Measurements from ENCODE around the gene LNP1.
A peak's percentile ranks its signal among the peaks of the same experiment; 100 is the strongest.

LNP1 gene

GRCh38 chr3:100403362-100404249 lies 2.3 kb downstream of the LNP1 start:
- Histone ChIP-seq H3K4me2 (ENCODE audit: low read length) (peak overlapping the region; percentile 88), H3K4me1 (ENCODE audit: low read length) (peaks cover 22% of the 10 kb centered on the region), H3K9me3 (ENCODE audit: insufficient read depth, low read length) (peaks cover 12% of the 10 kb centered on the region), H2AFZ (ENCODE audit: low read depth, low read length) (no peak overlapping the region), H3K27ac (ENCODE audit: low read length) (no peak overlapping the region), H4K20me1 (ENCODE audit: insufficient read depth, low read length) (peaks cover 11% of the 10 kb centered on the region), H3K4me3 (ENCODE audit: low read length) (peak overlapping the region; percentile 84), H3K27me3 (ENCODE audit: low read depth, low read length) (no peaks in the 10 kb centered on the region), H3K79me2 (ENCODE audit: low read length) (peaks cover 62% of the 10 kb centered on the region), H3K9ac (ENCODE audit: low read length) (peak overlapping the region; percentile 89), H3K36me3 (replicated peaks; ENCODE audit: low read depth, low read length) (peaks cover 38% of the 10 kb centered on the region)
- TF ChIP-seq CTCF (IDR thresholded peaks at IDR 0.05; ENCODE audit: low read depth, low read length) (no peak), EZH2phosphoT487 (IDR thresholded peaks at IDR 0.05; ENCODE audit: low read depth) (no peak)

- H4K20me1 ChIP-seq (ENCODE audit: insufficient read depth, low read length) = peaks cover 11% of the 10 kb centered on the region
- H3K79me2 ChIP-seq (ENCODE audit: low read length) = peaks cover 61% of the 10 kb centered on the region
- H3K9ac ChIP-seq (ENCODE audit: low read length) = no peak overlapping the region
- no peak overlapping the region for H3K27ac ChIP-seq (ENCODE audit: low read length)
- peak overlapping the region; percentile 88; the same call in 1 of the 2 replicates for H3K4me2 ChIP-seq (ENCODE audit: low read length)
- H3K4me1 ChIP-seq (ENCODE audit: low read length) = peaks cover 19% of the 10 kb centered on the region
- peaks cover 42% of the 10 kb centered on the region for H3K36me3 ChIP-seq (replicated peaks; ENCODE audit: low read depth, low read length)
- H3K4me3 ChIP-seq (ENCODE audit: low read length) = peak overlapping the region; percentile 84
- no peak for TF ChIP-seq EZH2phosphoT487 (IDR thresholded peaks at IDR 0.05; ENCODE audit: low read depth)
- TF ChIP-seq CTCF (IDR thresholded peaks at IDR 0.05; ENCODE audit: low read depth, low read length) = no peak
- peaks cover 12% of the 10 kb centered on the region for H3K9me3 ChIP-seq (ENCODE audit: insufficient read depth, low read length)
- H2AFZ ChIP-seq (ENCODE audit: low read depth, low read length) = no peak overlapping the region
- no peaks in the 10 kb centered on the region for H3K27me3 ChIP-seq (ENCODE audit: low read depth, low read length)
Observed at GRCh38 chr3:100404250-100404548, 2.9 kb downstream of the LNP1 start.

GRCh38 chr3:100407164-100407563 lies 5.8 kb downstream of the LNP1 start:
- no peak overlapping the region for H3K9ac ChIP-seq (ENCODE audit: low read length)
- H3K27ac ChIP-seq (ENCODE audit: low read length) = no peak overlapping the region
- H3K9me3 ChIP-seq (ENCODE audit: insufficient read depth, low read length) = peaks cover 12% of the 10 kb centered on the region
- H2AFZ ChIP-seq (ENCODE audit: low read depth, low read length) = no peak overlapping the region
- no peak for TF ChIP-seq CTCF (IDR thresholded peaks at IDR 0.05; ENCODE audit: low read depth, low read length)
- TF ChIP-seq EZH2phosphoT487 (IDR thresholded peaks at IDR 0.05; ENCODE audit: low read depth) = no peak
- no peaks in the 10 kb centered on the region for H3K27me3 ChIP-seq (ENCODE audit: low read depth, low read length)
- no peaks in the 10 kb centered on the region for H4K20me1 ChIP-seq (ENCODE audit: insufficient read depth, low read length)
- no peak overlapping the region for H3K4me3 ChIP-seq (ENCODE audit: low read length)
- peaks cover 65% of the 10 kb centered on the region for H3K36me3 ChIP-seq (replicated peaks; ENCODE audit: low read depth, low read length)
- H3K4me1 ChIP-seq (ENCODE audit: low read length) = peaks cover 11% of the 10 kb centered on the region; the same call in 1 of the 2 replicates
- H3K4me2 ChIP-seq (ENCODE audit: low read length) = no peak overlapping the region
- peaks cover 37% of the 10 kb centered on the region for H3K79me2 ChIP-seq (ENCODE audit: low read length)

- no peaks in the 10 kb centered on the region for H3K27me3 ChIP-seq (ENCODE audit: low read depth, low read length)
- H2AFZ ChIP-seq (ENCODE audit: low read depth, low read length) = no peak overlapping the region
- H3K9me3 ChIP-seq (ENCODE audit: insufficient read depth, low read length) = peaks cover 12% of the 10 kb centered on the region
- TF ChIP-seq CTCF (IDR thresholded peaks at IDR 0.05; ENCODE audit: low read depth, low read length) (no peak), EZH2phosphoT487 (IDR thresholded peaks at IDR 0.05; ENCODE audit: low read depth) (no peak)
- no peak overlapping the region for H3K4me2 ChIP-seq (ENCODE audit: low read length)
- no peak overlapping the region for H3K27ac ChIP-seq (ENCODE audit: low read length)
- no peaks in the 10 kb centered on the region; the same call in 1 of the 2 replicates for H4K20me1 ChIP-seq (ENCODE audit: insufficient read depth, low read length)
- peaks cover 71% of the 10 kb centered on the region for H3K36me3 ChIP-seq (replicated peaks; ENCODE audit: low read depth, low read length)
- H3K79me2 ChIP-seq (ENCODE audit: low read length) = peaks cover 28% of the 10 kb centered on the region
- peaks cover 11% of the 10 kb centered on the region; the same call in 1 of the 2 replicates for H3K4me1 ChIP-seq (ENCODE audit: low read length)
- no peak overlapping the region for H3K4me3 ChIP-seq (ENCODE audit: low read length)
- no peak overlapping the region for H3K9ac ChIP-seq (ENCODE audit: low read length)
Observed at GRCh38 chr3:100407977-100408532, 6.7 kb downstream of the LNP1 start.
